ENCODE measurements around the gene ASTN2.

Gene ASTN2

DNA sequence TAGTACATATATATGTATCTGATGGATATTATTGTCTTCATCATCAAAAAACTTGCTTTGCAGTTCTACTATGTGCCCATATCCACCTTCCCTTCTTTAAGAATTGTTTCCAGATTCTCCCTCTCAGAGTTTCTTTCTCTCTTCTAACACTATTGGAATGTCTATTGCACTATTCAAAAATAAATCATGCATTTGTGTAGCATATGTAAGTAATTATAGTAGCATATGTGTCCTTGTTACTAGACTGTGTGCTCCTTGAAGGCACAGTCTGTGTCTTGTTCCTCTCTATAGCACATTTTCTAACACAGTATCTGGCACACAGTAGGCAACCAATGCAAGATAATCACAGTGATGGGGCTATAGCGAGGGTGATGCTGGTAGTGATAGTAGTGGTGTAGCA, 771.2 kb downstream of the ASTN2 start:
- TF ChIP-seq, protein P1, sequence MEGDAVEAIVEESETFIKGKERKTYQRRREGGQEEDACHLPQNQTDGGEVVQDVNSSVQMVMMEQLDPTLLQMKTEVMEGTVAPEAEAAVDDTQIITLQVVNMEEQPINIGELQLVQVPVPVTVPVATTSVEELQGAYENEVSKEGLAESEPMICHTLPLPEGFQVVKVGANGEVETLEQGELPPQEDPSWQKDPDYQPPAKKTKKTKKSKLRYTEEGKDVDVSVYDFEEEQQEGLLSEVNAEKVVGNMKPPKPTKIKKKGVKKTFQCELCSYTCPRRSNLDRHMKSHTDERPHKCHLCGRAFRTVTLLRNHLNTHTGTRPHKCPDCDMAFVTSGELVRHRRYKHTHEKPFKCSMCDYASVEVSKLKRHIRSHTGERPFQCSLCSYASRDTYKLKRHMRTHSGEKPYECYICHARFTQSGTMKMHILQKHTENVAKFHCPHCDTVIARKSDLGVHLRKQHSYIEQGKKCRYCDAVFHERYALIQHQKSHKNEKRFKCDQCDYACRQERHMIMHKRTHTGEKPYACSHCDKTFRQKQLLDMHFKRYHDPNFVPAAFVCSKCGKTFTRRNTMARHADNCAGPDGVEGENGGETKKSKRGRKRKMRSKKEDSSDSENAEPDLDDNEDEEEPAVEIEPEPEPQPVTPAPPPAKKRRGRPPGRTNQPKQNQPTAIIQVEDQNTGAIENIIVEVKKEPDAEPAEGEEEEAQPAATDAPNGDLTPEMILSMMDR (IDR thresholded peaks at IDR 0.05; ENCODE audit: insufficient read depth, low read length, poor library complexity, severe bottlenecking): no peak
- DNase-seq (ENCODE audit: extremely low read depth, insufficient read length): no peak
- Histone ChIP-seq H3K4me3 (replicated peaks; ENCODE audit: low read depth, low read length) (no peak overlapping the region), H3K27me3 (replicated peaks; ENCODE audit: control insufficient read depth, insufficient read depth, low read length) (no peaks in the 10 kb centered on the region), H3K36me3 (ENCODE audit: control insufficient read depth, insufficient read depth, low read length) (peaks cover 2% of the 10 kb centered on the region)

DNA sequence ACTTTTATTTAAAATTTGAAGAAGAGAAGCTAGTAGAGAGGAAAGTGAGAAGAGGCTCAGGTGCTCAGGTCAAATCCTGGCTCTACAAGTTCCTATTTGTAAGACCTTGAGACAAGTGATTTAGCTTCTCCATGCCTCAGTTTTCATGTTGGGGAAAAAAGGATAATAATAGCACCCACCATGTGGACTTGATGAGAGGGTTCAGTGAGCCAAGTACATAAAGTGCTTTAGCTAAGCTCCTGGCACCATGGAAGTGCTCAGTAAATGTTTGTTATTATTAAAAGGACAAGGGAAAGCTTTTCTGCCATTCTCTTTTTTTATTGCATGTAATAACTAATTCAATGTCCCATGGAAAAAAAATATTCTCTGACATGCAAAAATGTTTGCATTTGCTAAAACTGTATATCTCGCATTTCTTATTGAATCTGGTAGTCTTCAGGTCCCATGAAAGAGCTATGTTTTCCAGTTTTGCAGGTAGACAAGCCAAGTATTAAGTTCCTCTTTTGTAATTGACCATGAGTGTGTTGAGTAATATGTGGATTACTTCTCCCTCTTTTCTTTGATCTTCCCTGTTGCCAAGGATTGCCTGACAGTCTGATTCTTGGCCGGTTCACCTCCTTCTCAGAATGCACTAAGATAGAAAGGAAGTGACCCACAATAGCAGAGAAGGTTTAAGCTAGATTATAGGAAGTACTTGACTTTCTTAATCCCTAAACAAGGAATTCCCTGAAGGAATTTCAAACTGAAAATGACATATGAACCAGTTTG, 773.4 kb downstream of the ASTN2 start:
- Histone ChIP-seq H3K27me3 (replicated peaks; ENCODE audit: control insufficient read depth, insufficient read depth, low read length) (no peaks in the 10 kb centered on the region), H3K4me3 (replicated peaks; ENCODE audit: low read depth, low read length) (no peak overlapping the region), H3K36me3 (ENCODE audit: control insufficient read depth, insufficient read depth, low read length) (no peaks in the 10 kb centered on the region; the same call in 1 of the 2 replicates)
- TF ChIP-seq, protein P1 (IDR thresholded peaks at IDR 0.05; ENCODE audit: insufficient read depth, low read length, poor library complexity, severe bottlenecking): no peak
- DNase-seq (ENCODE audit: extremely low read depth, insufficient read length): no peak

DNA sequence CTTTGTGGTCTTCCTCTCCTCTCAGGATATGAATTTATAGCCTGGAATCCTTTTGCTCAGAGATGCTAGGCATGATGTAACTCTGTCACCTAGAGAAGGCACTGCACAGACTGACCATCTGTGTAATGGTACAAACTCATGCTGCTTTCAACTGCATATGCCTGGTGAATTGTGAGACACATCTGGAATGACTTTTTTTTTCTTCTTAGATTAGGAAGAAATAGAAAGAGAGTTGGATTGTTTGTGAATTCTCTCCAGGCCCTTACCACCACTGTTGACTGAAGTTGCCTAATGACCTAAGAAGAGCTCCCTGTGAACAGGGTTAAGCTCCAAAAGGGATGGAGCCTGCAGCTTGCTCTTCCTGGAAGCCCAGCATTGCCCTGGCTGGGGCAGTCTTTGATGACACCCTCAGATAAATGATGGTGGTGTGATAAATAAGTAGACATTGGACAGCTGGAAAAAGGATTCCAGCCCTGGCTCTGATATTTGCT, 775.6 kb downstream of the ASTN2 start:
- no peaks in the 10 kb centered on the region for H3K27me3 ChIP-seq (replicated peaks; ENCODE audit: control insufficient read depth, insufficient read depth, low read length)
- no peak overlapping the region for H3K4me3 ChIP-seq (replicated peaks; ENCODE audit: low read depth, low read length)
- TF ChIP-seq, protein P1 (IDR thresholded peaks at IDR 0.05; ENCODE audit: insufficient read depth, low read length, poor library complexity, severe bottlenecking): no peak
- DNase-seq (ENCODE audit: extremely low read depth, insufficient read length): no peak
- no peaks in the 10 kb centered on the region for H3K36me3 ChIP-seq (ENCODE audit: control insufficient read depth, insufficient read depth, low read length)

DNA sequence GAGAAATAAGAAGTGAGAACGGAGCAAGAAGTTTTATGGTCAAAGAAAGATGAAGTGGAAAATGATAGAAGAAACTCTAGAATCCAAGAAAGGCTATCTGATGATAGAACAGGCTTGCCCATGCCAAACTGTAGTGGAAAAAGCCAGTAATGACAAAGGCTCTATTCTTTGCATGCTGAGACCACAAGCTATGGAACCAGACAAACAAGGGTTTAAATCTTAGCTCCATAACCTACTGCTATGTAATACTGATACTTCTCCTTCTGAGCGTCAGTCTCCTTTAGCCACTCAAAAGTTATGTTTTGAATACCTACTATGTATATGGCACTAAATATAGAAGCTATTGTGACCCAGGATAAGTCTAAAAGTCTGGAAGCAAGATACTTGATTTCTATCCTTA, 778.9 kb downstream of the ASTN2 start:
- Histone ChIP-seq H3K36me3 (ENCODE audit: control insufficient read depth, insufficient read depth, low read length) (no peaks in the 10 kb centered on the region), H3K4me3 (replicated peaks; ENCODE audit: low read depth, low read length) (no peak overlapping the region), H3K27me3 (replicated peaks; ENCODE audit: control insufficient read depth, insufficient read depth, low read length) (no peaks in the 10 kb centered on the region)
- TF ChIP-seq, protein P1 (IDR thresholded peaks at IDR 0.05; ENCODE audit: insufficient read depth, low read length, poor library complexity, severe bottlenecking): no peak
- DNase-seq (ENCODE audit: extremely low read depth, insufficient read length): no peak

DNA sequence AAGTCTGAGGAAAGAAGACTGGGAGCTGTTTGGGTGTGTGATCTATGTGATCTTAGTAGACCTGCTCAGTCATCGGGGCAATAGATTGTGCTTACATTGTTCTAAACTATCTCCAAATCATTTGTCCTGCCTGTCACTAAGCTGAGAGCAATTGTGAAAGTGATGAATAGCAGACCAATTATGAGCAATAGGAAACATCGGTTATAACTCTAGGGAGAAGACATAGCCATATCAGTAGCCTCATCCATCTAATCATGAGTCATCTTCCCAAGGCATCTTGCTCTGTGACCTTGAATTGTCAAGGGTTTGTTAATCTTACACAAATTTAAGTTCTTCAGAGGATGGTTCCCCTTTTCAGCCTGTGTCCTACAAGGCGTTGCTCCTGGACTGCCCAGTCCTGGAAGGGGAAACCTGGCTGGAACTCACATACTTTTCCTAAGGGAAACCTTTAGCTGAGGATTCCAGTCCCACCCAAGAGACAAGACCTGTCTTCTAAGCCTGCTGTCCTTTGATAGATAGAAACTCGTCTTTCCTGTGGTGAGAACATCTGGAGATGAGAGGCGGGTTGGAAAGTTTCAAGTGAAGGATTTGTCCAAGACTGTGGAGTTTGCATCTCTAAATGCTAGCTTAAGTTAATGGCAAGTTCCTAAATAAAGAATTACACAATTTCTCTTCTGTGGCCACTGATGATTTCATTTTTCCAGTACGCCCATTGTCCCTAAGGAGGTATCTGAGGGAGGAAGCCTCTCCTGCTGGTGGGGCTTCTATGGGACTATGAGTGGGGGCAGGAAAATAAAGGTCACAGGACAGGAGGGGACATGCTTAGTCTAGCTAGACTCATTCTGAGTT, 781.6 kb downstream of the ASTN2 start:
- DNase-seq (ENCODE audit: extremely low read depth, insufficient read length): no peak
- Histone ChIP-seq H3K27me3 (replicated peaks; ENCODE audit: control insufficient read depth, insufficient read depth, low read length) (no peaks in the 10 kb centered on the region), H3K4me3 (replicated peaks; ENCODE audit: low read depth, low read length) (no peak overlapping the region), H3K36me3 (ENCODE audit: control insufficient read depth, insufficient read depth, low read length) (no peaks in the 10 kb centered on the region)
- TF ChIP-seq, protein P1 (IDR thresholded peaks at IDR 0.05; ENCODE audit: insufficient read depth, low read length, poor library complexity, severe bottlenecking): no peak

All from GM06990 (cell line).